ENCODE measurements around the gene FDXACB1.

GRCh38 chr11:111846636-111847035 lies 32.3 kb downstream of the FDXACB1 start:
- TF ChIP-seq CTCF (IDR thresholded peaks at IDR 0.05; ENCODE audit: insufficient read depth, low read length, poor library complexity, severe bottlenecking) (no peak), EZH2phosphoT487 (conservative IDR thresholded peaks at IDR 0.05; ENCODE audit: low read length) (no peak)
